ENCODE data around the gene CCBE1. TPM values are rescaled to one million over a fixed set of nuclear protein-coding genes. Genes with fewer than 3 reads are reported as not detected.

The CCBE1 gene
- total and polyA plus RNA-seq, 4 donors: 3.4 to 59.0 (median 21.9) TPM

GRCh38 chr18:59672235-59672711, 24.9 kb downstream of the CCBE1 start:
- WGBS, 2 donors: 65 to 88% methylated on average over 1 of the region's 1 CpG
- no peaks in the 10 kb centered on the region for H3K9me3 ChIP-seq (ENCODE audit: control insufficient read depth in 4 of 4, insufficient read depth in 3 of 4, low read length in 3 of 4)
- TF ChIP-seq CTCF (IDR thresholded peaks at IDR 0.05; ENCODE audit: control extremely low read depth, extremely low read depth): no peak
- H3K4me1 ChIP-seq (ENCODE audit: control insufficient read depth in 5 of 5, insufficient read depth in 5 of 5, low read length in 5 of 5): peaks cover 0 to 76% (median 37%) of the 10 kb centered on the region in 5 donors
- no peak overlapping the region for H3K27ac ChIP-seq (ENCODE audit: low read depth in 1 of 2, low read length in 1 of 2)
- H3K36me3 ChIP-seq (ENCODE audit: control insufficient read depth in 4 of 4, insufficient read depth in 4 of 4, low read length in 4 of 4): peaks cover 0 to 8% (median 3%) of the 10 kb centered on the region in 4 donors
- no peaks in the 10 kb centered on the region for H3K27me3 ChIP-seq (ENCODE audit: control insufficient read depth in 3 of 3, insufficient read depth in 3 of 3, low read length in 2 of 3)
- ATAC-seq (ENCODE audit: insufficient read depth, low FRiP score) (no peak), DNase-seq (peak; percentile 62 to 80 (median 71))
- H3K4me3 ChIP-seq: no peak overlapping the region
- no peak overlapping the region for H3K9ac ChIP-seq (ENCODE audit: insufficient read depth in 1 of 2, low read length in 2 of 2)

GRCh38 chr18:59671551-59671950, 25.7 kb downstream of the CCBE1 start:
- Histone ChIP-seq H3K9ac (ENCODE audit: insufficient read depth in 1 of 2, low read length in 2 of 2) (no peak overlapping the region), H3K27ac (ENCODE audit: low read depth in 1 of 2, low read length in 1 of 2) (no peak overlapping the region), H3K4me3 (no peak overlapping the region), H3K36me3 (ENCODE audit: control insufficient read depth in 4 of 4, insufficient read depth in 4 of 4, low read length in 4 of 4) (peaks cover 0 to 8% (median 3%) of the 10 kb centered on the region in 4 donors), H3K4me1 (ENCODE audit: control insufficient read depth in 5 of 5, insufficient read depth in 5 of 5, low read length in 5 of 5) (peaks cover 0 to 70% (median 31%) of the 10 kb centered on the region in 5 donors), H3K27me3 (ENCODE audit: control insufficient read depth in 3 of 3, insufficient read depth in 3 of 3, low read length in 2 of 3) (no peaks in the 10 kb centered on the region), H3K9me3 (ENCODE audit: control insufficient read depth in 4 of 4, insufficient read depth in 3 of 4, low read length in 3 of 4) (no peaks in the 10 kb centered on the region)
- ATAC-seq (ENCODE audit: insufficient read depth, low FRiP score) (no peak), DNase-seq (peak; percentile 60 to 91 (median 89))
- TF ChIP-seq CTCF (IDR thresholded peaks at IDR 0.05; ENCODE audit: control extremely low read depth, extremely low read depth): no peak
- 49 to 52% methylated on average over 1 of the region's 1 CpG for WGBS, 2 donors

GRCh38 chr18:59669872-59670657, 27.2 kb downstream of the CCBE1 start:
- TF ChIP-seq CTCF (IDR thresholded peaks at IDR 0.05; ENCODE audit: control extremely low read depth, extremely low read depth): no peak

More at GRCh38 chr18:59669872-59670657, 27.2 kb downstream of the CCBE1 start:
- ATAC-seq (ENCODE audit: insufficient read depth, low FRiP score) (no peak), DNase-seq (peak in 1 of 3 donors; percentile 59)
- 78 to 79% methylated on average over 6 of the region's 6 CpGs for WGBS, 2 donors
- H3K4me3 ChIP-seq: no peak overlapping the region
- no peak overlapping the region for H3K27ac ChIP-seq (ENCODE audit: low read depth in 1 of 2, low read length in 1 of 2)
- H3K9ac ChIP-seq (ENCODE audit: insufficient read depth in 1 of 2, low read length in 2 of 2): no peak overlapping the region
- peaks cover 0 to 3% (median 0%) of the 10 kb centered on the region in 4 donors for H3K36me3 ChIP-seq (ENCODE audit: control insufficient read depth in 4 of 4, insufficient read depth in 4 of 4, low read length in 4 of 4)
- no peaks in the 10 kb centered on the region for H3K27me3 ChIP-seq (ENCODE audit: control insufficient read depth in 3 of 3, insufficient read depth in 3 of 3, low read length in 2 of 3)
- peaks cover 0 to 63% (median 22%) of the 10 kb centered on the region in 5 donors for H3K4me1 ChIP-seq (ENCODE audit: control insufficient read depth in 5 of 5, insufficient read depth in 5 of 5, low read length in 5 of 5)
- H3K9me3 ChIP-seq (ENCODE audit: control insufficient read depth in 4 of 4, insufficient read depth in 3 of 4, low read length in 3 of 4): peaks cover 0 to 2% (median 0%) of the 10 kb centered on the region in 4 donors
